Smooth muscle cell (in vitro differentiated cells): ENCODE measurements around the gene NCK2. TPM values are rescaled to one million over a fixed set of nuclear protein-coding genes. Genes with fewer than 3 reads are reported as not detected.

Experiments
- DNase-seq: peaks from one replicate; lab custom pipeline; 2025; ENCODE audit not compliant: unreplicated experiment; lab: John Stamatoyannopoulos, UW
- H2AFZ ChIP-seq: fragments of 200-600 bp; sonication (generic); 2 replicates; pipeline ENCODE4 v1.6.0; 2016; ENCODE audit warnings: antibody characterized with exemption, low read depth, mild to moderate bottlenecking
- H3F3A ChIP-seq: fragments of 200-600 bp; sonication (generic); 2 replicates; pipeline ENCODE4 v1.6.0; 2017; ENCODE audit warnings: antibody characterized with exemption, low read depth
- H3K27ac ChIP-seq: fragments of 200-600 bp; sonication (generic); 2 replicates; pipeline ENCODE4 v1.5.1; 2016; ENCODE audit warnings: low read depth, mild to moderate bottlenecking
- H3K27me3 ChIP-seq: fragments of 200-600 bp; sonication (generic); 2 replicates; pipeline ENCODE4 v1.6.1; 2016; ENCODE audit warnings: low read depth, mild to moderate bottlenecking
- H3K36me3 ChIP-seq: fragments of 200-600 bp; sonication (generic); 2 replicates; pipeline ENCODE4 v1.5.1; 2016; ENCODE audit warnings: low read depth
- H3K4me1 ChIP-seq: fragments of 200-600 bp; sonication (generic); 2 replicates; pipeline ENCODE4 v1.5.1; 2016; ENCODE audit warnings: low read depth
- H3K4me2 ChIP-seq: fragments of 200-600 bp; sonication (generic); 2 replicates; pipeline ENCODE4 v1.6.0; 2016; ENCODE audit warnings: mild to moderate bottlenecking
- H3K4me3 ChIP-seq: fragments of 200-600 bp; sonication (generic); 2 replicates; pipeline ENCODE4 v1.5.1; 2016; ENCODE audit warnings: mild to moderate bottlenecking
- H3K79me2 ChIP-seq: fragments of 200-600 bp; sonication (generic); 2 replicates; pipeline ENCODE4 v1.6.0; 2016; ENCODE audit warnings: low read depth, mild to moderate bottlenecking
- H3K9ac ChIP-seq: fragments of 200-600 bp; sonication (generic); 2 replicates; pipeline ENCODE4 v1.6.0; 2016; ENCODE audit warnings: low read depth
- H3K9me3 ChIP-seq: fragments of 200-600 bp; sonication (generic); replicated peaks from 2 replicates; pipeline ENCODE4 v1.5.1; 2016; ENCODE audit warnings: low read depth
- H4K20me1 ChIP-seq: fragments of 200-600 bp; sonication (generic); 2 replicates; pipeline ENCODE4 v1.6.0; 2016; ENCODE audit warnings: low read depth
- CTCF ChIP-seq: fragments of 200-600 bp; sonication (generic); IDR thresholded peaks from 2 replicates; pipeline ENCODE4 v1.5.1; 2017; ENCODE audit warnings: borderline replicate concordance, mild to moderate bottlenecking, antibody characterized with exemption; ENCODE audit not compliant: insufficient read depth, poor library complexity, severe bottlenecking
- WGBS: methylation state at CpG from one replicate; pipeline ENCODE4 v1.1.7; 2016; ENCODE audit warnings: low lambda C conversion rate; 5-methylcytosine and 5-hydroxymethylcytosine counted together
- polyA plus RNA-seq: library from polyadenylated mRNA; unstranded; fragments of >200 nt; fragmentation: Nextera tagmentation; extraction: Ambion mirVana; gene quantifications from 2 replicates; pipeline ENCODE4 v1.2.1, GENCODE V29; 2016
- total RNA-seq: library from RNA; depleted of rRNA; stranded (reverse); fragments of >200 nt; gene quantifications from 2 replicates; pipeline ENCODE4 v1.2.3, GENCODE V29; 2014

NCK2 gene
- total and polyA plus RNA-seq, 2 experiments from 2014 or later, result 29.0 to 50.5 TPM

GRCh38 chr2:105813405-105813804 lies 68.7 kb downstream of the NCK2 start:
- no peak for DNase-seq
- 92% methylated on average over 5 of the region's 5 CpGs for WGBS
- H3F3A ChIP-seq, result no peaks in the 10 kb centered on the region
- no peak overlapping the region for H3K4me2 ChIP-seq
- H4K20me1 ChIP-seq, result peaks cover 89% of the 10 kb centered on the region
- no peaks in the 10 kb centered on the region for H3K9me3 ChIP-seq
- no peaks in the 10 kb centered on the region for H3K27me3 ChIP-seq
- H3K4me1 ChIP-seq, result peaks cover 11% of the 10 kb centered on the region
- H2AFZ ChIP-seq, result no peak overlapping the region
- TF ChIP-seq CTCF, result no peak
- H3K36me3 ChIP-seq, result no peaks in the 10 kb centered on the region
- peaks cover 57% of the 10 kb centered on the region for H3K79me2 ChIP-seq
- no peak overlapping the region for H3K4me3 ChIP-seq
- H3K27ac ChIP-seq, result no peak overlapping the region
- no peak overlapping the region for H3K9ac ChIP-seq

- Histone ChIP-seq H3K27me3 (no peaks in the 10 kb centered on the region), H2AFZ (no peak overlapping the region), H3K27ac (no peak overlapping the region), H3K4me3 (no peak overlapping the region), H3K4me2 (no peak overlapping the region), H3F3A (no peaks in the 10 kb centered on the region), H3K36me3 (no peaks in the 10 kb centered on the region), H3K9me3 (no peaks in the 10 kb centered on the region), H3K9ac (no peak overlapping the region), H3K79me2 (peaks cover 54% of the 10 kb centered on the region), H3K4me1 (peaks cover 11% of the 10 kb centered on the region), H4K20me1 (peaks cover 88% of the 10 kb centered on the region)
- no peak for TF ChIP-seq CTCF
- no peak for DNase-seq
- 73% methylated on average over 9 of the region's 9 CpGs for WGBS
These were observed 69.7 kb downstream of the NCK2 start for GRCh38 chr2:105814291-105814940.

- Histone ChIP-seq H3K27me3 (no peaks in the 10 kb centered on the region), H2AFZ (no peak overlapping the region), H3K27ac (no peak overlapping the region), H3K36me3 (no peaks in the 10 kb centered on the region), H3F3A (no peaks in the 10 kb centered on the region), H3K4me1 (peaks cover 11% of the 10 kb centered on the region), H3K9me3 (no peaks in the 10 kb centered on the region), H3K4me3 (no peak overlapping the region), H3K79me2 (peaks cover 49% of the 10 kb centered on the region), H3K9ac (no peak overlapping the region), H3K4me2 (no peak overlapping the region), H4K20me1 (peaks cover 88% of the 10 kb centered on the region)
- TF ChIP-seq CTCF, result no peak
- no peak for DNase-seq
- 92% methylated on average over 7 of the region's 7 CpGs for WGBS
These were observed 70.7 kb downstream of the NCK2 start for GRCh38 chr2:105815401-105815800.

DNA sequence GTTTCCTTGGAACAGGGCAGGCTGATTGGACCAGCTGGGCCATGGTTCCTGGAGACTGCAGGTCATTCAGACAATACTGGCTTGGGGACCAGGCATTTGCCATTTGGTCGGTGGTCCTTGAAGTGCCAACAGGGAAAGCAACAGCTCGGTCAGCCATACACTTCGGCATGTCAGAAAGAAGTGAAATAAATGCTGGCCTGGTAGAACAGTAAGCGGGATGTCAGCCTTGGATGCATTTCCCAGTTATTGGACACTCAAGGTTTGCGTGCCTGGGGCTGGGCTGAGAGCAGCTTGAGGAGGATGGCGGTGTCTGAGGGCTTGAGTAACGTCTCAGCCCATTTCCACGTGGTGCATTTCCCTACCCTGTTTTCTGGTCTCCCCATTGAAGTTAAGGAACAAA lies 75.4 kb downstream of the NCK2 start:
- no peaks in the 10 kb centered on the region for H3K27me3 ChIP-seq
- H3F3A ChIP-seq, result no peaks in the 10 kb centered on the region
- no peak for TF ChIP-seq CTCF
- no peak overlapping the region for H2AFZ ChIP-seq
- H4K20me1 ChIP-seq, result peaks cover 88% of the 10 kb centered on the region
- no peak overlapping the region for H3K4me3 ChIP-seq
- no peak for DNase-seq
- no peaks in the 10 kb centered on the region for H3K9me3 ChIP-seq
- no peak overlapping the region for H3K27ac ChIP-seq
- H3K36me3 ChIP-seq, result no peaks in the 10 kb centered on the region
- H3K4me1 ChIP-seq, result peaks cover 8% of the 10 kb centered on the region
- no peak overlapping the region for H3K4me2 ChIP-seq
- H3K79me2 ChIP-seq, result peaks cover 55% of the 10 kb centered on the region
- H3K9ac ChIP-seq, result no peak overlapping the region
- WGBS, result 88% methylated on average over 8 of the region's 8 CpGs
